Adrenal gland (tissue), 5 donors: ENCODE measurements around the gene BMERB1.

Experiments used
- CTCF ChIP-seq, 6 experiments: fragments of 450-650 bp in 4 of 6; fragments of 200-600 bp in 2 of 6; sonication (generic) in 1 of 6; IDR thresholded peaks; 1 replicate in 5 of 6; 2 replicates in 1 of 6; pipeline versions ENCODE4 v1.5.1 to v1.8.0; 2016 to 2021; ENCODE audit warnings: antibody characterized with exemption in 6 of 6, mild to moderate bottlenecking in 2 of 6, moderate library complexity in 1 of 6
- POLR2A ChIP-seq, 2 donors: fragments of 450-650 bp; IDR thresholded peaks; one replicate each; pipeline ENCODE4 v1.6.1; 2017; ENCODE audit warnings: antibody characterized with exemption in 2 of 2, mild to moderate bottlenecking in 2 of 2, moderate library complexity in 1 of 2
- donor health status: DM: no; HTN: no; CAD: no.

- TF ChIP-seq CTCF (IDR thresholded peaks at IDR 0.05): no peak
- no peak for TF ChIP-seq POLR2A (IDR thresholded peaks at IDR 0.05)
Observed at GRCh38 chr16:15403392-15403995, 30.9 kb upstream of the BMERB1 start.
